Measurements from ENCODE around the gene TXN.

- TF ChIP-seq GATA2 (IDR thresholded peaks at IDR 0.05; ENCODE audit: low read depth, low read length) (no peak), GATA3 (IDR thresholded peaks at IDR 0.05; ENCODE audit: low read depth, low read length) (no peak)
Observed at GRCh38 chr9:110287289-110287680, 31.0 kb upstream of the TXN start.
